HUES6 (cell line): ENCODE measurements around the gene ADAM29.
"Not testable (repeated sequence)": the region's sequence is repeated elsewhere in the genome, so short reads cannot be mapped to it uniquely, and the experiment has no call there.

ENCODE experiments used
- H3K27ac ChIP-seq: 2 replicates; pipeline ENCODE4 v1.7.0; 2013; ENCODE audit warnings: low read depth, mild to moderate bottlenecking, low read length, inconsistent platforms
- H3K27me3 ChIP-seq: 2 replicates; pipeline ENCODE4 v1.6.1; 2013; ENCODE audit warnings: low read length; ENCODE audit not compliant: control insufficient read depth, insufficient read depth
- H3K36me3 ChIP-seq: 2 replicates; pipeline ENCODE4 v1.6.1; 2013; ENCODE audit warnings: low read length; ENCODE audit not compliant: control insufficient read depth, insufficient read depth
- H3K4me1 ChIP-seq: 2 replicates; pipeline ENCODE4 v1.6.1; 2013; ENCODE audit warnings: low read length; ENCODE audit not compliant: control insufficient read depth, insufficient read depth
- H3K4me3 ChIP-seq: 2 replicates; pipeline ENCODE4 v1.5.1; 2013; ENCODE audit warnings: low read depth, low read length
- H3K9ac ChIP-seq: one replicate; pipeline ENCODE4 v1.6.1; 2013; ENCODE audit warnings: mild to moderate bottlenecking, low read length
- H3K9me3 ChIP-seq: 2 replicates; pipeline ENCODE4 v1.6.1; 2013; ENCODE audit warnings: low read depth, low read length; ENCODE audit not compliant: control insufficient read depth, insufficient read depth

The ADAM29 gene

GRCh38 chr4:174918058-174918457, at the start of gene ADAM29:
ADAM29 (plus strand) TSS chr4:174918358; CDS start chr4:174975526, 57,168 bp downstream.
- H3K4me1 ChIP-seq: no peaks in the 10 kb centered on the region
- no peaks in the 10 kb centered on the region for H3K27me3 ChIP-seq
- no peak within 1 kb of the TSS for H3K27ac ChIP-seq
- no peak within 1 kb of the TSS for H3K9ac ChIP-seq
- no peak within 1 kb of the TSS for H3K4me3 ChIP-seq
- H3K9me3 ChIP-seq: no peaks in the 10 kb centered on the region
- no peaks in the 10 kb centered on the region for H3K36me3 ChIP-seq

- Histone ChIP-seq H3K9ac (no peak overlapping the region), H3K9me3 (no peaks in the 10 kb centered on the region), H3K4me3 (no peak overlapping the region), H3K27me3 (no peaks in the 10 kb centered on the region), H3K27ac (no peak overlapping the region), H3K36me3 (no peaks in the 10 kb centered on the region), H3K4me1 (no peaks in the 10 kb centered on the region)
Observed at GRCh38 chr4:174869339-174869738, 48.8 kb upstream of the ADAM29 start.

- no peak overlapping the region for H3K27ac ChIP-seq
- H3K36me3 ChIP-seq: no peaks in the 10 kb centered on the region
Observed at GRCh38 chr4:174870311-174870710, 47.8 kb upstream of the ADAM29 start.

GRCh38 chr4:174871407-174871806, 46.8 kb upstream of the ADAM29 start:
- no peaks in the 10 kb centered on the region for H3K27me3 ChIP-seq
- H3K36me3 ChIP-seq: no peaks in the 10 kb centered on the region
- H3K9me3 ChIP-seq: no peaks in the 10 kb centered on the region
- no peak overlapping the region for H3K27ac ChIP-seq
- no peaks in the 10 kb centered on the region for H3K4me1 ChIP-seq
- H3K4me3 ChIP-seq: no peak overlapping the region
- no peak overlapping the region for H3K9ac ChIP-seq

More at GRCh38 chr4:174870311-174870710, 47.8 kb upstream of the ADAM29 start:
- H3K27me3 ChIP-seq: no peaks in the 10 kb centered on the region
- no peaks in the 10 kb centered on the region for H3K9me3 ChIP-seq
- no peak overlapping the region for H3K4me3 ChIP-seq
- H3K9ac ChIP-seq: no peak overlapping the region
- H3K4me1 ChIP-seq: no peaks in the 10 kb centered on the region

GRCh38 chr4:174873146-174873545, 45.0 kb upstream of the ADAM29 start:
- H3K4me1 ChIP-seq, H3K36me3 ChIP-seq, H3K9ac ChIP-seq, H3K27ac ChIP-seq, H3K27me3 ChIP-seq, H3K4me3 ChIP-seq, H3K9me3 ChIP-seq: not testable (repeated sequence)

- H3K4me1 ChIP-seq: no peaks in the 10 kb centered on the region
- no peak overlapping the region for H3K4me3 ChIP-seq
- H3K36me3 ChIP-seq: no peaks in the 10 kb centered on the region
- no peak overlapping the region for H3K27ac ChIP-seq
- H3K9me3 ChIP-seq: no peaks in the 10 kb centered on the region
- H3K27me3 ChIP-seq: no peaks in the 10 kb centered on the region
- H3K9ac ChIP-seq: no peak overlapping the region
Observed at GRCh38 chr4:174873931-174874330, 44.2 kb upstream of the ADAM29 start.

GRCh38 chr4:174874898-174875297, 43.3 kb upstream of the ADAM29 start:
- Histone ChIP-seq H3K36me3 (no peaks in the 10 kb centered on the region), H3K9me3 (no peaks in the 10 kb centered on the region), H3K27me3 (no peaks in the 10 kb centered on the region), H3K4me1 (no peaks in the 10 kb centered on the region), H3K4me3 (no peak overlapping the region), H3K9ac (no peak overlapping the region), H3K27ac (no peak overlapping the region)

GRCh38 chr4:174880001-174880400, 38.2 kb upstream of the ADAM29 start:
- Histone ChIP-seq H3K4me1 (no peaks in the 10 kb centered on the region), H3K27me3 (no peaks in the 10 kb centered on the region), H3K4me3 (no peak overlapping the region), H3K27ac (no peak overlapping the region), H3K9ac (no peak overlapping the region), H3K9me3 (no peaks in the 10 kb centered on the region), H3K36me3 (no peaks in the 10 kb centered on the region)

- H3K9ac ChIP-seq: no peak overlapping the region
- H3K9me3 ChIP-seq: no peaks in the 10 kb centered on the region
- H3K36me3 ChIP-seq: no peaks in the 10 kb centered on the region
- no peaks in the 10 kb centered on the region for H3K4me1 ChIP-seq
- H3K4me3 ChIP-seq: no peak overlapping the region
- no peak overlapping the region for H3K27ac ChIP-seq
- no peaks in the 10 kb centered on the region for H3K27me3 ChIP-seq
Observed at GRCh38 chr4:174882317-174882992, 35.7 kb upstream of the ADAM29 start.

GRCh38 chr4:174907508-174907907, 10.7 kb upstream of the ADAM29 start:
- Histone ChIP-seq H3K4me3 (no peak overlapping the region), H3K27me3 (no peaks in the 10 kb centered on the region), H3K9ac (no peak overlapping the region), H3K27ac (no peak overlapping the region), H3K36me3 (no peaks in the 10 kb centered on the region), H3K9me3 (peaks cover 12% of the 10 kb centered on the region), H3K4me1 (no peaks in the 10 kb centered on the region)

- H3K9me3 ChIP-seq: peaks cover 12% of the 10 kb centered on the region
- no peaks in the 10 kb centered on the region for H3K4me1 ChIP-seq
- no peaks in the 10 kb centered on the region for H3K36me3 ChIP-seq
- no peaks in the 10 kb centered on the region for H3K27me3 ChIP-seq
- no peak overlapping the region for H3K27ac ChIP-seq
- no peak overlapping the region for H3K9ac ChIP-seq
- no peak overlapping the region for H3K4me3 ChIP-seq
Observed at GRCh38 chr4:174910271-174910670, 7.9 kb upstream of the ADAM29 start.
